Testis (tissue), 5 donors: ENCODE results near the gene LAPTM4A. TPM values are rescaled to one million over a fixed set of nuclear protein-coding genes. Genes with fewer than 3 reads are reported as not detected.
A peak's percentile ranks its signal among the peaks of the same experiment; 100 is the strongest.

Experiments
- DNase-seq: peaks from one replicate; pipeline ENCODE4 v3.0.0-alpha.2; 2019
- H3K27ac ChIP-seq, 2 donors: fragments of 200-600 bp; sonication (generic); one replicate each; pipeline ENCODE4 v1.5.1; 2019
- H3K27me3 ChIP-seq: fragments of 200-600 bp; sonication (generic); one replicate; pipeline ENCODE4 v1.5.1; 2019
- H3K36me3 ChIP-seq: fragments of 200-600 bp; sonication (generic); one replicate; pipeline ENCODE4 v1.5.1; 2017; ENCODE audit warnings: low read depth; ENCODE audit errors: missing control alignments
- H3K4me1 ChIP-seq: fragments of 200-600 bp; sonication (generic); one replicate; pipeline ENCODE4 v1.5.1; 2019
- H3K4me3 ChIP-seq, 2 donors: fragments of 200-600 bp; sonication (generic); one replicate each; pipeline ENCODE4 v1.5.1; 2017 to 2019
- H3K9me3 ChIP-seq: fragments of 200-600 bp; sonication (generic); one replicate; pipeline ENCODE4 v1.5.1; 2017
- CTCF ChIP-seq, 3 experiments: fragments of 450-650 bp in 2 of 3; fragments of 200-600 bp in 1 of 3; sonication (generic) in 1 of 3; IDR thresholded peaks; one replicate each; pipeline ENCODE4 v1.5.1; 2016 to 2019; ENCODE audit warnings: antibody characterized with exemption in 3 of 3, mild to moderate bottlenecking in 2 of 3, moderate library complexity in 1 of 3
- POLR2A ChIP-seq: fragments of 450-650 bp; IDR thresholded peaks from one replicate; pipeline ENCODE4 v1.6.1; 2017; ENCODE audit warnings: antibody characterized with exemption, mild to moderate bottlenecking, moderate library complexity
- WGBS, 2 donors: methylation state at CpG; one replicate each; pipeline ENCODE4 v1.1.5; 2018; 5-methylcytosine and 5-hydroxymethylcytosine counted together
- intact Hi-C: fragments of 100-400 bp; cut with DNase I; formaldehyde crosslinking; loops from one replicate; pipeline ENCODE4 v1.15.1; 2023; ENCODE audit warnings: low total_unique reads
- long read RNA-seq, 2 donors: transcript quantifications; one replicate each; lab custom pipeline, GENCODE V29; 2026
- polyA plus RNA-seq: library from polyadenylated mRNA; stranded (reverse); fragments of 350-450 nt; fragmentation: Illumina TruSeq; extraction: RNeasy Lipid Tissue Mini Kit (QIAGEN cat#74804); gene quantifications from one replicate; pipeline ENCODE4 v1.2.3, GENCODE V29; 2014; ENCODE audit warnings: low read depth, low replicate concordance; ENCODE audit not compliant: insufficient read depth
- total RNA-seq, 2 donors: library from RNA; depleted of rRNA; stranded (reverse); fragments of >200 nt; gene quantifications; one replicate each; pipeline ENCODE4 v1.2.3, GENCODE V29; 2016

The LAPTM4A gene
- total RNA-seq (100 to 1,000 TPM; 331 to 431 TPM), polyA plus RNA-seq (712 TPM)
- long read RNA-seq, donor 1, transcript LAPTM4A-202 (3 exons, 487 nt), result minor isoform, 7 of 927 reads
- long read RNA-seq, donor 1, transcript LAPTM4A-201 (7 exons, 1,765 nt), result major isoform, 642 of 927 reads
- long read RNA-seq, donor 1, partial matches to known transcripts, result 258 of 927 reads
- long read RNA-seq, donor 1, other reads (novel, unspliced or antisense), result 20 of 927 reads
- long read RNA-seq, donor 2, transcript LAPTM4A-202 (3 exons, 487 nt), result minor isoform, 8 of 526 reads
- long read RNA-seq, donor 2, transcript LAPTM4A-201 (7 exons, 1,765 nt), result major isoform, 359 of 526 reads
- long read RNA-seq, donor 2, partial matches to known transcripts, result 146 of 526 reads
- long read RNA-seq, donor 2, other reads (novel, unspliced or antisense), result 13 of 526 reads

- peak within 1 kb of the TSS; percentile 80 to 94 for H3K4me3 ChIP-seq
- peaks cover 21% of the 10 kb centered on the region for H3K4me1 ChIP-seq
- TF ChIP-seq POLR2A, result peak; percentile 92
- TF ChIP-seq CTCF (IDR thresholded peaks at IDR 0.05), result no peak
- peak within 1 kb of the TSS; percentile 96 to 98 for H3K27ac ChIP-seq
- 1% methylated on average over 37 to 44 of the region's 45 CpGs for WGBS, 2 donors
- no peaks in the 10 kb centered on the region for H3K27me3 ChIP-seq
- peak; percentile 99 for DNase-seq
- H3K9me3 ChIP-seq, result no peaks in the 10 kb centered on the region
- no peaks in the 10 kb centered on the region for H3K36me3 ChIP-seq
- intact Hi-C loops, result no loop called here
Measured at GRCh38 chr2:20051532-20052228, at the start of gene LAPTM4A. Gene LAPTM4A (minus strand): TSS chr2:20051628. CDS start chr2:20051520, 108 bp downstream.

DNA sequence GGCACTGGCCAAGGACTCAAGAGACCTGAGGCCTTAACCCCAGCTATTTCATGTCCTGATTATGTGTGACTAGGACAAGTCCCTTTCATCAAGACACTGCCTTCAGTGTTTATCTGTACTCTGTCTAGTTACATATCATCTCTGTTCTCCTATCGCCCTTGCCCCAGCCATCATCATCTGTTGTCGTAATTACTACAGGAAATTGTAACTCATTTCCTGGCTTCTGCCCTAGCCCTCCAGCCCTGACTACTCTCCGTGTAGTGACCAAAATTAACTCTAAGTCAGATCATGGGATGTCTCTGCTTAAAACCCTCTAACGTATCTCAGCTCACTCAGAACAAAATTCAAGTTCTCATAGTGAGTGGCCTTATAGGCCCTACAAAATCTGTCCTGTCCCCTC lies 49.3 kb upstream of the LAPTM4A start:
- Histone ChIP-seq H3K9me3 (no peaks in the 10 kb centered on the region), H3K27me3 (no peaks in the 10 kb centered on the region), H3K36me3 (no peaks in the 10 kb centered on the region), H3K4me3 (no peak overlapping the region), H3K4me1 (peaks cover 7% of the 10 kb centered on the region), H3K27ac (no peak overlapping the region)
- no peak for DNase-seq
- intact Hi-C loops, result no loop called here
- WGBS, 2 donors, result 82% methylated on average over 4 of the region's 4 CpGs
- TF ChIP-seq POLR2A (no peak), CTCF (IDR thresholded peaks at IDR 0.05) (no peak)

- Histone ChIP-seq H3K4me3 (no peak overlapping the region), H3K4me1 (peaks cover 7% of the 10 kb centered on the region), H3K9me3 (no peaks in the 10 kb centered on the region), H3K36me3 (no peaks in the 10 kb centered on the region), H3K27me3 (no peaks in the 10 kb centered on the region), H3K27ac (no peak overlapping the region)
- no peak for DNase-seq
- TF ChIP-seq CTCF (IDR thresholded peaks at IDR 0.05), result no peak
- no peak for TF ChIP-seq POLR2A
- intact Hi-C loops, result loop anchor here (10.0 kb wide), 1 partner anchor 135 kb away; no protein-coding TSS in a partner anchor
- WGBS, 2 donors, result 80 to 87% methylated on average over 6 of the region's 6 CpGs
Measured at GRCh38 chr2:20099780-20100179, 48.4 kb upstream of the LAPTM4A start.

DNA sequence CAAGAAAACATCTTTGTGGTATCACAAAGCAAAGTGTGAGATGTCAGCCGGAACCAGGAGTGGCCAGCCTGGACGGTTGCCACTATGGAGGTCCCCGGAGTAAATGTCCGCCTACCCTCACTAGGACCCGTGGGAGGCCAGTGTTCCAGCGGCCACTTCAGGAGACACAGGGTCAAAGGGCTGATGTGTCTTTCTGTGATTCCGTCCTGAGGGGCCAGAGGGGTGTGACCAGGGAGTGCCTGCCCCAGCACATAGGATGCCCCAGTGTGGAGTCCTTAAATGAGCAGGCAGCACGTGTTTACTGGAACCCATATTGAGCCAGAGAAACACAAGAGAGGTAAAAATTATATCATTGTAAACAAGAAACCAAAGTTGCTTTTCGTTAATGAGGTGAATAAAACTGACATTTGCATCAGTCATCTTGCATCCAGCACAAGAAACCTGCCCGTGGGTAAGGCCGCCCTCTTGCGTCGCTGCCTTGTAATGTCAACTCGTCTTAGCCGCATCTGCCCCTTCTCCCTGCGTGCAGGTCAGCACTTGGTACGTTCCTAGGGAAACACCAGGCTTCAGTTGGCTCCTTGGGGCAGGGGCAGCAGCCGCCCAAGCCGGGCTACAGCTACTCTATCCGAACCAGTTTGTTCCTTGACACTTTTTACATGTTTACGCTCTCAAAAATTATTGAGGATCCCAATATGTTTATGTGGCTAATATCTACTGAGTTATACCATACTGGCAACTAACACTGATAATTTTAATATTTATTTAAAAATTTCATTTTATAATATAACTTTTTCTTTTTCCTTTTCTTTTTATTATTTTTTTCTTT lies 46.7 kb upstream of the LAPTM4A start:
- H3K4me3 ChIP-seq, result no peak overlapping the region
- peaks cover 7% of the 10 kb centered on the region for H3K4me1 ChIP-seq
- 5 to 16% methylated on average over 20 to 21 of the region's 21 CpGs for WGBS, 2 donors
- H3K27me3 ChIP-seq, result no peaks in the 10 kb centered on the region
- H3K9me3 ChIP-seq, result no peaks in the 10 kb centered on the region
- TF ChIP-seq CTCF (IDR thresholded peaks at IDR 0.05), result peak; percentile 65 to 85 (median 82)
- TF ChIP-seq POLR2A, result no peak
- intact Hi-C loops, result loop anchor here (10.0 kb wide), 1 partner anchor 133 kb away; no protein-coding TSS in a partner anchor
- no peaks in the 10 kb centered on the region for H3K36me3 ChIP-seq
- peak; percentile 90 for DNase-seq
- no peak overlapping the region for H3K27ac ChIP-seq
